Vagina (tissue), 2 donors: ENCODE data around the gene IMMP2L. TPM values are rescaled to one million over a fixed set of nuclear protein-coding genes. Genes with fewer than 3 reads are reported as not detected.

Experiments used
- DNase-seq, 2 donors: peaks; one replicate each; pipeline ENCODE4 v3.0.0-alpha.2; 2017; ENCODE audit errors: extremely low spot score in 2 of 2
- H3K27ac ChIP-seq: fragments of 200-600 bp; sonication (generic); one replicate; pipeline ENCODE4 v1.5.1; 2019
- H3K27me3 ChIP-seq: fragments of 200-600 bp; sonication (generic); one replicate; pipeline ENCODE4 v1.5.1; 2019
- H3K36me3 ChIP-seq, 2 donors: fragments of 200-600 bp; sonication (generic); one replicate each; pipeline ENCODE4 v1.5.1; 2017 to 2019
- H3K4me1 ChIP-seq: fragments of 200-600 bp; sonication (generic); one replicate; pipeline ENCODE4 v1.5.1; 2019
- H3K4me3 ChIP-seq, 2 donors: fragments of 200-600 bp; sonication (generic); 1 replicate in 1 of 2; 2 replicates in 1 of 2; pipeline ENCODE4 v1.5.1; 2016 to 2019
- H3K9me3 ChIP-seq: fragments of 200-600 bp; sonication (generic); one replicate; pipeline ENCODE4 v1.5.1; 2019
- POLR2A ChIP-seq, 2 donors: fragments of 450-650 bp; IDR thresholded peaks; one replicate each; pipeline ENCODE4 v1.6.1; 2017; ENCODE audit warnings: antibody characterized with exemption in 2 of 2, mild to moderate bottlenecking in 2 of 2, moderate library complexity in 2 of 2
- POLR2AphosphoS5 ChIP-seq, 2 donors: sonication (generic); formaldehyde crosslinking; IDR thresholded peaks; one replicate each; pipeline ENCODE4 v1.9.0; 2017; ENCODE audit warnings: antibody characterized with exemption in 2 of 2, mild to moderate bottlenecking in 2 of 2, low read depth in 1 of 2; ENCODE audit not compliant: insufficient read depth in 1 of 2
- intact Hi-C: fragments of 100-400 bp; cut with DNase I; formaldehyde crosslinking; loops from one replicate; pipeline ENCODE4 v1.15.1; 2023
- total RNA-seq: library from RNA; depleted of rRNA; stranded (reverse); fragments of >200 nt; gene quantifications from one replicate; pipeline ENCODE4 v1.2.3, GENCODE V29; 2016
- TF ChIP-seq, protein P1 (sequence below), 3 experiments: fragments of 450-650 bp in 2 of 3; fragments of 200-600 bp in 1 of 3; sonication (generic) in 1 of 3; IDR thresholded peaks; one replicate each; pipeline ENCODE4 v1.5.1; 2017 to 2019; ENCODE audit warnings: antibody characterized with exemption in 3 of 3, mild to moderate bottlenecking in 2 of 3, moderate library complexity in 2 of 3

IMMP2L gene
- total RNA-seq, 1 donor from 2014 or later: 13.3 TPM

DNA sequence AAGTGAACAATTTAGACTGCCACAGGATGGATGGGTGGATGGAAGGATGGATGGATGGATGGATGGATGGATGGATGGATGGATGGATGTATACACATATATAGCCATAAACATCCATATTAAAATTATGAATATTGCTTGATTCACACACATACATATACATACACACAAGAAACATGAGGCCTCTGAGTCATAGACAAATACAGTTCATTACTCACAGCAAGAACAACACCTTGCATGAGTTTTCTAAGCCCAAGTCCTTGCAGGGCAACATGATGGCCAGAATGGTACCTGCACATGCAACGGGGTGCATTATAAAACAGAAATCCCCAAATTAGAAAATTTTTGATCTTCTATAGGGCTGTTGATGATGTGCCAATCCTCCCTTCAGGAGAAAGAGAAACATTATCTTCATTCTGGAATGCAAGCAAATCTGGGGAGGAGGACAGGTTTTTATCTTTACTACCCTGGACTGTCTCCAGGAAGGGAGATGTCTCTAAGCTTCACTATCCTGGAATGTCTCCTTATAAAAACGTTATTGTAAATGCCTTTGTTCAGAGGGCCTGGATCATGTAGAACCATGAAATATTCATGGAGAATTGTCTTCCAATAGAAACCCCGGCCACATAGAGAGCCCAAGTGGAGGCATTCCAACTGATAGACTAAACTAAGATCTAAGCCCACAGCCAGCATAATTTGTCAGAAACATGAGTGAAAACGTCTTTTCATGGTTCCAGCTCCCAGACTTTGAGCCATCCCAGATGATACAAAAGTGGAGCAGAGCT is 709.9 kb downstream of the IMMP2L start:
- no peak for DNase-seq
- no peak overlapping the region for H3K27ac ChIP-seq

DNA sequence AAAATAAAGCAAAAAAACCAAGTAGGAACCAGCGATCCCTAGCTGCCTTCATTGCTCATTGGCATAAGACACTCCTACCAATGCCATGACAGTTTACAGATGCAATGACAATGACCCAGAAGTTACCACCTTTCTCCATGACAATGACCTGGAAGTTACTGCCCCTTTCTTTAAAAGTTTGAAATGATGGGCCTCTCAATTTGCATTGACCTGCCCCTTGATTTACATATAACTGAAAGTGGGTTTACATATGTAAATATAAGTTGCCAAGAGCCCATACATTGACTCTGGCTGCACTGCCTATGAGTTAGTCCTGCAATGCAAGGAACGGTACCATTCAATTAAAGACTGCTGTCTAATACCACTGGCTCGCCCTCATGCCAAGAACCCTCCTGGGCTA is 712.1 kb downstream of the IMMP2L start:
- Histone ChIP-seq H3K4me1 (peaks cover 7% of the 10 kb centered on the region), H3K4me3 (no peak overlapping the region), H3K27me3 (no peaks in the 10 kb centered on the region), H3K9me3 (no peaks in the 10 kb centered on the region), H3K27ac (no peak overlapping the region), H3K36me3 (no peaks in the 10 kb centered on the region)
- intact Hi-C loops: no loop called here
- TF ChIP-seq, protein P1, sequence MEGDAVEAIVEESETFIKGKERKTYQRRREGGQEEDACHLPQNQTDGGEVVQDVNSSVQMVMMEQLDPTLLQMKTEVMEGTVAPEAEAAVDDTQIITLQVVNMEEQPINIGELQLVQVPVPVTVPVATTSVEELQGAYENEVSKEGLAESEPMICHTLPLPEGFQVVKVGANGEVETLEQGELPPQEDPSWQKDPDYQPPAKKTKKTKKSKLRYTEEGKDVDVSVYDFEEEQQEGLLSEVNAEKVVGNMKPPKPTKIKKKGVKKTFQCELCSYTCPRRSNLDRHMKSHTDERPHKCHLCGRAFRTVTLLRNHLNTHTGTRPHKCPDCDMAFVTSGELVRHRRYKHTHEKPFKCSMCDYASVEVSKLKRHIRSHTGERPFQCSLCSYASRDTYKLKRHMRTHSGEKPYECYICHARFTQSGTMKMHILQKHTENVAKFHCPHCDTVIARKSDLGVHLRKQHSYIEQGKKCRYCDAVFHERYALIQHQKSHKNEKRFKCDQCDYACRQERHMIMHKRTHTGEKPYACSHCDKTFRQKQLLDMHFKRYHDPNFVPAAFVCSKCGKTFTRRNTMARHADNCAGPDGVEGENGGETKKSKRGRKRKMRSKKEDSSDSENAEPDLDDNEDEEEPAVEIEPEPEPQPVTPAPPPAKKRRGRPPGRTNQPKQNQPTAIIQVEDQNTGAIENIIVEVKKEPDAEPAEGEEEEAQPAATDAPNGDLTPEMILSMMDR (IDR thresholded peaks at IDR 0.05): no peak
- no peak for TF ChIP-seq POLR2A (IDR thresholded peaks at IDR 0.05)
- DNase-seq: no peak

More for the DNA sequence above, 709.9 kb downstream of the IMMP2L start:
- Histone ChIP-seq H3K4me1 (peaks cover 7% of the 10 kb centered on the region), H3K4me3 (no peak overlapping the region), H3K27me3 (no peaks in the 10 kb centered on the region), H3K9me3 (no peaks in the 10 kb centered on the region), H3K36me3 (no peaks in the 10 kb centered on the region)
- intact Hi-C loops: no loop called here
- TF ChIP-seq, protein P1 (IDR thresholded peaks at IDR 0.05): no peak
- no peak for TF ChIP-seq POLR2AphosphoS5 (IDR thresholded peaks at IDR 0.05; ENCODE audit: insufficient read depth in 1 of 2, low read depth in 1 of 2)
- no peak for TF ChIP-seq POLR2A (IDR thresholded peaks at IDR 0.05)

- Histone ChIP-seq H3K27ac (no peak overlapping the region), H3K4me1 (no peaks in the 10 kb centered on the region), H3K9me3 (no peaks in the 10 kb centered on the region), H3K36me3 (no peaks in the 10 kb centered on the region), H3K4me3 (no peak overlapping the region), H3K27me3 (no peaks in the 10 kb centered on the region)
- TF ChIP-seq POLR2AphosphoS5 (IDR thresholded peaks at IDR 0.05; ENCODE audit: insufficient read depth in 1 of 2, low read depth in 1 of 2) (no peak), POLR2A (IDR thresholded peaks at IDR 0.05) (no peak)
- TF ChIP-seq, protein P1 (IDR thresholded peaks at IDR 0.05): no peak
- no peak for DNase-seq
- intact Hi-C loops: no loop called here
These were observed 719.5 kb downstream of the IMMP2L start for GRCh38 chr7:110842796-110843195.

GRCh38 chr7:110841840-110842545 is 720.3 kb downstream of the IMMP2L start:
- Histone ChIP-seq H3K4me3 (no peak overlapping the region), H3K27me3 (no peaks in the 10 kb centered on the region), H3K36me3 (no peaks in the 10 kb centered on the region), H3K27ac (no peak overlapping the region), H3K9me3 (no peaks in the 10 kb centered on the region), H3K4me1 (no peaks in the 10 kb centered on the region)
- DNase-seq: no peak
- TF ChIP-seq POLR2AphosphoS5 (IDR thresholded peaks at IDR 0.05; ENCODE audit: insufficient read depth in 1 of 2, low read depth in 1 of 2): no peak
- no peak for TF ChIP-seq POLR2A (IDR thresholded peaks at IDR 0.05)
- TF ChIP-seq, protein P1 (IDR thresholded peaks at IDR 0.05): no peak
- intact Hi-C loops: no loop called here

DNA sequence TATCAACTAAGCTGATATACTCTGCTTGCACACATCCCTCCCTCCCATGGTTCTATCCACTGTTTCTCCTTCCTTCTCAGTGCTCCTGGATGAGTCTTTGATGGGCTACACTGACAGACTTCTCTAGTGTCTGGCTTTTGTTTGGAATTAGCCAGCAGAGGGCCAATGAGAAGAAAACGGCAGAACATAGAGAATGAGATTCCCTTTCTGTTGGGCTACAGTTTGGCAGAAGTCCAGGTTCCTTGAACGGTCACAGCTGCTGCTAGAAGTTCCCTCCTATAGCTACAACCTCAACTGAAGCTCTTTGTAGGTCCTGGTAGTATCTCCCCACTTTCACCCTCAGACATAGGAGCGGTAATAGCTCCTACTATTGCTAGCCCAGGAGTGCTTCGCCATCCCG is 722.4 kb downstream of the IMMP2L start:
- TF ChIP-seq POLR2A (IDR thresholded peaks at IDR 0.05) (no peak), POLR2AphosphoS5 (IDR thresholded peaks at IDR 0.05; ENCODE audit: insufficient read depth in 1 of 2, low read depth in 1 of 2) (no peak)
- TF ChIP-seq, protein P1 (IDR thresholded peaks at IDR 0.05): no peak
- DNase-seq: no peak
- Histone ChIP-seq H3K27ac (no peak overlapping the region), H3K4me1 (no peaks in the 10 kb centered on the region), H3K9me3 (no peaks in the 10 kb centered on the region), H3K36me3 (no peaks in the 10 kb centered on the region), H3K4me3 (no peak overlapping the region), H3K27me3 (no peaks in the 10 kb centered on the region)
- intact Hi-C loops: no loop called here
